ENCODE data around the gene IPO5. TPM values are rescaled to one million over a fixed set of nuclear protein-coding genes. Genes with fewer than 3 reads are reported as not detected.

IPO5 gene
- total RNA-seq, 1 experiment from 2014 or later, result 126 TPM

DNA sequence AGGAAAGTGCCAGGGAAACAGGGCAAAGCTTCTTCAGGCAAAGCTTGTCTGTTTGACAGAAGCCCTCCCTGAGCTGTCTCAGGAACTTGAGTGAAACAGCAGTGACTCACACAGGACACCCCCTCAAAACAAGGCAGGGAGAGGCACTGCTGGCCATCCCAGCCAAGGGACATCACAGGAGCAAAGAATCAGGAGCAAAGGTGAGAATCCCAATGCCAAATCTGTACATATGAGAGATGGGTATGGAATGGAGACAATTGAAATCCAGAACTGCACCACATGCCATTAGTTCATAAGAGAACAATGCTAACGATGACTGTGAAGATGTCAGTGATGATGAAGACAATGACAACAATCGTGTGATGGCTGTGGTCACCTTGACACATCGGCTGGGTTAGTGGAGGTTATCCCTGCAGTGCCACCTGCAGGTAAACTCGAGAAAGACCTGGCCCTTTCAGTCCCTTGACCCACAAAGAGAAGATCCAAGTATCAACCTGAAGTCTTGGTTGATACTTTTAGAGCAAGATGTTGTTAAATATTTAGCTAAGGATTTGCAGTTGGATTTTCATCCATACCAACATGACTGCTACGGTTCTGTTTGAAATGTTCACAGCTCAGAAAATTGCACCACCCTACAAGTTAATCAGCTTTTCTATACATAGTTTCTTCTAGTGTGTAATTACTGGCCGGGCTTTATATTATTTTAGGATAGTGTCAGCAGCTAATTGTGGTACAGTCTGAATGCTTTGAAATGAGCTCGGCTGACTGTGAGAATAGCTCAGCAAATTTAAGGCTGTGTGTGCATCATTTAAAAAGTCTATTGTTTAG is 42.0 kb upstream of the IPO5 start:
- Histone ChIP-seq H3K36me3 (ENCODE audit: low read depth) (no peaks in the 10 kb centered on the region), H3K4me3 (no peak overlapping the region), H3K9me3 (ENCODE audit: insufficient read depth, low read depth) (no peaks in the 10 kb centered on the region), H2AFZ (no peak overlapping the region), H3K79me2 (ENCODE audit: low read depth) (no peaks in the 10 kb centered on the region), H3K27ac (no peak overlapping the region), H3K4me1 (replicated peaks; ENCODE audit: insufficient read depth) (no peaks in the 10 kb centered on the region), H4K20me1 (ENCODE audit: insufficient read depth) (no peaks in the 10 kb centered on the region), H3F3A (ENCODE audit: insufficient read depth, low read depth) (no peaks in the 10 kb centered on the region), H3K27me3 (ENCODE audit: insufficient read depth, low read depth) (no peaks in the 10 kb centered on the region), H3K9me2 (ENCODE audit: insufficient read depth) (no peaks in the 10 kb centered on the region), H3K4me2 (no peak overlapping the region)
- POLR2A ChIA-PET (ENCODE audit: unreplicated experiment), result no interaction called here
- BruUV-seq (replicated peaks), result no TSS peak
- intact Hi-C loops (cut with micrococcal nuclease; ENCODE audit: unreplicated experiment), result loop anchor here (1.0 to 2.0 kb wide), 2 partner anchors 56 to 71 kb away; no protein-coding TSS in a partner anchor
- no peak for TF ChIP-seq EZH2 (IDR thresholded peaks at IDR 0.05; ENCODE audit: low read depth)
- TF ChIP-seq, protein P1, sequence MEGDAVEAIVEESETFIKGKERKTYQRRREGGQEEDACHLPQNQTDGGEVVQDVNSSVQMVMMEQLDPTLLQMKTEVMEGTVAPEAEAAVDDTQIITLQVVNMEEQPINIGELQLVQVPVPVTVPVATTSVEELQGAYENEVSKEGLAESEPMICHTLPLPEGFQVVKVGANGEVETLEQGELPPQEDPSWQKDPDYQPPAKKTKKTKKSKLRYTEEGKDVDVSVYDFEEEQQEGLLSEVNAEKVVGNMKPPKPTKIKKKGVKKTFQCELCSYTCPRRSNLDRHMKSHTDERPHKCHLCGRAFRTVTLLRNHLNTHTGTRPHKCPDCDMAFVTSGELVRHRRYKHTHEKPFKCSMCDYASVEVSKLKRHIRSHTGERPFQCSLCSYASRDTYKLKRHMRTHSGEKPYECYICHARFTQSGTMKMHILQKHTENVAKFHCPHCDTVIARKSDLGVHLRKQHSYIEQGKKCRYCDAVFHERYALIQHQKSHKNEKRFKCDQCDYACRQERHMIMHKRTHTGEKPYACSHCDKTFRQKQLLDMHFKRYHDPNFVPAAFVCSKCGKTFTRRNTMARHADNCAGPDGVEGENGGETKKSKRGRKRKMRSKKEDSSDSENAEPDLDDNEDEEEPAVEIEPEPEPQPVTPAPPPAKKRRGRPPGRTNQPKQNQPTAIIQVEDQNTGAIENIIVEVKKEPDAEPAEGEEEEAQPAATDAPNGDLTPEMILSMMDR (conservative IDR thresholded peaks at IDR 0.05), result peak; percentile 67
- CTCF ChIA-PET, result no interaction called here
- DNase-seq, result peak; percentile 5 to 41

DNA sequence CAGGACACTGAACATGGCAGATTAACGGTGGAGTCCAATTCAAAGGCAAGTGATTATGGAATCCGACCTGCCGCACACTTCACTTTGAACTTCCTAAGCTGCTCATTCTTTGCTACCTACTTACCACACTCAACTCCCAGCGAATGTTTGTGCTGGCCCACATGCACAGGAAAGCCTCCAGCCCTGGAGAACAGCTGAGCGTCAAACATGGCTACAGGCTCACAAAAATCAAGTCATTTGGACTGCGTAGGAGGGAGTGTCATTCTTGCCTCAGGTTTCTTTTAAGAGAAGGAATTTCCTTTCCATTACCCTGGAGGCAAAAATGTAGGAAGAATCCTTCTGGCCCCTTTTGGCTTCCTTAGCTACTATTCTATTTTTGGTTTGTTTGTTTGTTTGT is 41.3 kb upstream of the IPO5 start:
- no peaks in the 10 kb centered on the region for H3K9me3 ChIP-seq (ENCODE audit: insufficient read depth, low read depth)
- ChIA-PET CTCF (interaction anchor here (0.5 kb wide), 1 partner anchor 151 kb away, joined by 3 read pairs; no protein-coding TSS in a partner anchor), POLR2A (ENCODE audit: unreplicated experiment) (no interaction called here)

DNA sequence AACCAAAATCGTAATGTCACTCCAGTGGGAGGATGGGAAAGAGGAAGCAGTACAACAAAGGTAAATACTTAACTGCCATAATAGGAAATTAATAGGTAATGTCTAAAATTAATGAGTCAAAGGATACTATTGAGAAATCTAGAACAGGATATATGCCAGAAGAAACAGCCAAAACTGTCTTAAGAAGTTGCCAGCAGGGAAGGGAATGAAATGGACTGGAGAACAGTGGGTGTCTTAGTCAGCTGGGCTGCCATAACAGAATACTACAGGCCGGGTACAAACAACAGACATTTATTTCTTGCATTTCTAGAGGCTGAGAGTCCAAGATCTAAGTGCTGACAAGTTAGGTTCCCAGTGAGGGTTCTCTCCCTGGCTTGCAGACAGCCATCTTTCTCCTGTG is 40.3 kb upstream of the IPO5 start:
- POLR2A ChIA-PET (ENCODE audit: unreplicated experiment), result no interaction called here
- no TSS peak for BruUV-seq (replicated peaks)

More for the DNA sequence above, 41.3 kb upstream of the IPO5 start:
- Histone ChIP-seq H4K20me1 (ENCODE audit: insufficient read depth) (no peaks in the 10 kb centered on the region), H3K9me2 (ENCODE audit: insufficient read depth) (no peaks in the 10 kb centered on the region), H3K36me3 (ENCODE audit: low read depth) (no peaks in the 10 kb centered on the region), H3K4me1 (replicated peaks; ENCODE audit: insufficient read depth) (no peaks in the 10 kb centered on the region), H3K27ac (no peak overlapping the region), H2AFZ (no peak overlapping the region), H3F3A (ENCODE audit: insufficient read depth, low read depth) (no peaks in the 10 kb centered on the region), H3K79me2 (ENCODE audit: low read depth) (no peaks in the 10 kb centered on the region), H3K27me3 (ENCODE audit: insufficient read depth, low read depth) (no peaks in the 10 kb centered on the region), H3K4me3 (no peak overlapping the region), H3K4me2 (no peak overlapping the region)
- no TSS peak for BruUV-seq (replicated peaks)
- intact Hi-C loops (cut with micrococcal nuclease; ENCODE audit: unreplicated experiment), result no loop called here
- TF ChIP-seq EZH2 (IDR thresholded peaks at IDR 0.05; ENCODE audit: low read depth), result no peak
- TF ChIP-seq, protein P1 (conservative IDR thresholded peaks at IDR 0.05), result no peak
- no peak for DNase-seq

More for the DNA sequence above, 40.3 kb upstream of the IPO5 start:
- H3K4me1 ChIP-seq (replicated peaks; ENCODE audit: insufficient read depth), result no peaks in the 10 kb centered on the region
- H3K36me3 ChIP-seq (ENCODE audit: low read depth), result no peaks in the 10 kb centered on the region
- no peak overlapping the region for H3K27ac ChIP-seq
- H4K20me1 ChIP-seq (ENCODE audit: insufficient read depth), result no peaks in the 10 kb centered on the region
- H2AFZ ChIP-seq, result no peak overlapping the region
- H3K27me3 ChIP-seq (ENCODE audit: insufficient read depth, low read depth), result no peaks in the 10 kb centered on the region
- CTCF ChIA-PET, result interaction anchor here (0.6 kb wide), 1 partner anchor 46 kb away, joined by 5 read pairs; no protein-coding TSS in a partner anchor
- no peaks in the 10 kb centered on the region for H3K9me2 ChIP-seq (ENCODE audit: insufficient read depth)
- H3F3A ChIP-seq (ENCODE audit: insufficient read depth, low read depth), result no peaks in the 10 kb centered on the region
- intact Hi-C loops (cut with micrococcal nuclease; ENCODE audit: unreplicated experiment), result no loop called here
- H3K4me3 ChIP-seq, result no peak overlapping the region
- no peak for DNase-seq
- TF ChIP-seq EZH2 (IDR thresholded peaks at IDR 0.05; ENCODE audit: low read depth), result no peak
- TF ChIP-seq, protein P1 (conservative IDR thresholded peaks at IDR 0.05), result no peak
- H3K79me2 ChIP-seq (ENCODE audit: low read depth), result no peaks in the 10 kb centered on the region
- no peak overlapping the region for H3K4me2 ChIP-seq
- no peaks in the 10 kb centered on the region for H3K9me3 ChIP-seq (ENCODE audit: insufficient read depth, low read depth)
